Stomach (tissue), 19 donors: Measurements from ENCODE around the gene SPNS1. TPM values are rescaled to one million over a fixed set of nuclear protein-coding genes. Genes with fewer than 3 reads are reported as not detected.
A peak's percentile ranks its signal among the peaks of the same experiment; 100 is the strongest.
"Not testable (repeated sequence)": the region's sequence is repeated elsewhere in the genome, so short reads cannot be mapped to it uniquely, and the experiment has no call there.

Experiments used
- DNase-seq, 2 donors: peaks; one replicate each; pipeline versions ENCODE4 v3.0.0 to v3.0.0-alpha.2; 2013 to 2019
- H3K27ac ChIP-seq, 5 donors: fragments of 200-600 bp in 4 of 5; sonication (generic) in 4 of 5; one replicate each; pipeline ENCODE4 v1.5.1; 2013 to 2019; ENCODE audit warnings: mild to moderate bottlenecking in 1 of 5, moderate library complexity in 1 of 5
- H3K27me3 ChIP-seq, 3 donors: fragments of 200-600 bp; sonication (generic); one replicate each; pipeline ENCODE4 v1.5.1; 2017 to 2019; ENCODE audit warnings: mixed run types in 1 of 3
- H3K36me3 ChIP-seq, 4 donors: fragments of 200-600 bp; sonication (generic); 1 replicate in 3 of 4; 2 replicates in 1 of 4; pipeline ENCODE4 v1.5.1; 2016 to 2019
- H3K4me1 ChIP-seq, 4 donors: fragments of 200-600 bp; sonication (generic); one replicate each; pipeline ENCODE4 v1.5.1; 2016 to 2019
- H3K4me3 ChIP-seq, 4 donors: fragments of 200-600 bp; sonication (generic) in 3 of 4; one replicate each; pipeline ENCODE4 v1.5.1; 2016 to 2019; ENCODE audit warnings: mild to moderate bottlenecking in 1 of 4
- H3K9me3 ChIP-seq, 4 donors: fragments of 200-600 bp; sonication (generic); one replicate each; pipeline ENCODE4 v1.5.1; 2016 to 2019
- EP300 ChIP-seq: sonication (generic); formaldehyde crosslinking; IDR thresholded peaks from one replicate; pipeline ENCODE4 v1.6.1; 2017; ENCODE audit warnings: antibody characterized with exemption
- POLR2A ChIP-seq, 4 donors: fragments of 450-650 bp; IDR thresholded peaks; one replicate each; pipeline ENCODE4 v1.6.1; 2016; ENCODE audit warnings: antibody characterized with exemption in 4 of 4, control low read depth in 2 of 4, mild to moderate bottlenecking in 1 of 4, moderate library complexity in 1 of 4
- POLR2AphosphoS5 ChIP-seq, 3 donors: sonication (generic); formaldehyde crosslinking; IDR thresholded peaks; one replicate each; pipeline ENCODE4 v1.6.1; 2016; ENCODE audit warnings: antibody characterized with exemption in 3 of 3
- WGBS, 5 donors: extraction: QIAGEN DNeasy Blood & Tissue Kit in 3 of 5; methylation state at CpG; one replicate each; pipeline versions ENCODE4 v1.1.5 to v1.1.7; 2013 to 2018; 5-methylcytosine and 5-hydroxymethylcytosine counted together
- intact Hi-C: fragments of 100-400 bp; cut with DNase I; formaldehyde crosslinking; loops from one replicate; pipeline ENCODE4 v1.15.1; 2023; ENCODE audit warnings: low total_unique reads
- long read RNA-seq, 10 donors: transcript quantifications; one replicate each; lab custom pipeline, GENCODE V29; 2026
- polyA plus RNA-seq, 3 donors: library from polyadenylated mRNA; stranded (reverse); fragments of 200-250 nt; gene quantifications; one replicate each; pipeline ENCODE4 v1.2.3, GENCODE V29; 2013
- total RNA-seq, 5 donors: library from RNA; depleted of rRNA; stranded (reverse); fragments of >200 nt; gene quantifications; one replicate each; pipeline versions ENCODE4 v1.1.0 to v1.2.3, GENCODE V29; 2014 to 2016
- TF ChIP-seq, protein P1 (sequence below), 7 experiments: fragments of 450-650 bp in 4 of 7; fragments of 200-600 bp in 3 of 7; sonication (generic) in 3 of 7; IDR thresholded peaks; one replicate each; pipeline ENCODE4 v1.5.1; 2016 to 2019; ENCODE audit warnings: antibody characterized with exemption in 7 of 7, control low read depth in 2 of 7, mild to moderate bottlenecking in 1 of 7
- donor health status: healthy with polysubstance abuse.
- donor health status: Bipolar disorder and iron deficiency.
- donor health status: healthy.

Gene SPNS1, protein sequence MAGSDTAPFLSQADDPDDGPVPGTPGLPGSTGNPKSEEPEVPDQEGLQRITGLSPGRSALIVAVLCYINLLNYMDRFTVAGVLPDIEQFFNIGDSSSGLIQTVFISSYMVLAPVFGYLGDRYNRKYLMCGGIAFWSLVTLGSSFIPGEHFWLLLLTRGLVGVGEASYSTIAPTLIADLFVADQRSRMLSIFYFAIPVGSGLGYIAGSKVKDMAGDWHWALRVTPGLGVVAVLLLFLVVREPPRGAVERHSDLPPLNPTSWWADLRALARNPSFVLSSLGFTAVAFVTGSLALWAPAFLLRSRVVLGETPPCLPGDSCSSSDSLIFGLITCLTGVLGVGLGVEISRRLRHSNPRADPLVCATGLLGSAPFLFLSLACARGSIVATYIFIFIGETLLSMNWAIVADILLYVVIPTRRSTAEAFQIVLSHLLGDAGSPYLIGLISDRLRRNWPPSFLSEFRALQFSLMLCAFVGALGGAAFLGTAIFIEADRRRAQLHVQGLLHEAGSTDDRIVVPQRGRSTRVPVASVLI
- total RNA-seq (10 to 100 TPM in 4 of 5 donors, 1 to 10 TPM in 1; 6.1 to 24.2 (median 15.6) TPM), polyA plus RNA-seq (10 to 100 TPM; 26.7 to 48.3 (median 31.6) TPM)
- long read RNA-seq, donor 1, partial matches to known transcripts, result 16 of 17 reads
- long read RNA-seq, donor 1, other reads (novel, unspliced or antisense), result 0 of 17 reads
- long read RNA-seq, donor 2, partial matches to known transcripts, result 8 of 16 reads
- long read RNA-seq, donor 2, other reads (novel, unspliced or antisense), result 0 of 16 reads
- long read RNA-seq, donor 3, partial matches to known transcripts, result 0 of 2 reads
- long read RNA-seq, donor 3, other reads (novel, unspliced or antisense), result 0 of 2 reads
- long read RNA-seq, donor 4, result 0 reads
- long read RNA-seq, donor 5, partial matches to known transcripts, result 0 of 4 reads
- long read RNA-seq, donor 5, other reads (novel, unspliced or antisense), result 0 of 4 reads
- long read RNA-seq, donor 6, transcript SPNS1-201 (12 exons, 2,208 nt), result major isoform, 9 of 57 reads
- long read RNA-seq, donor 6, partial matches to known transcripts, result 41 of 57 reads
- long read RNA-seq, donor 6, other reads (novel, unspliced or antisense), result 0 of 57 reads
- long read RNA-seq, donor 7, transcript SPNS1-201 (12 exons, 2,208 nt), result major isoform, 5 of 13 reads
- long read RNA-seq, donor 7, partial matches to known transcripts, result 5 of 13 reads
- long read RNA-seq, donor 7, other reads (novel, unspliced or antisense), result 0 of 13 reads
- long read RNA-seq, donor 8, partial matches to known transcripts, result 7 of 15 reads
- long read RNA-seq, donor 8, other reads (novel, unspliced or antisense), result 0 of 15 reads
- long read RNA-seq, donor 9, partial matches to known transcripts, result 8 of 9 reads
- long read RNA-seq, donor 9, other reads (novel, unspliced or antisense), result 0 of 9 reads
- long read RNA-seq, donor 10, partial matches to known transcripts, result 0 of 3 reads
- long read RNA-seq, donor 10, other reads (novel, unspliced or antisense), result 0 of 3 reads

DNA sequence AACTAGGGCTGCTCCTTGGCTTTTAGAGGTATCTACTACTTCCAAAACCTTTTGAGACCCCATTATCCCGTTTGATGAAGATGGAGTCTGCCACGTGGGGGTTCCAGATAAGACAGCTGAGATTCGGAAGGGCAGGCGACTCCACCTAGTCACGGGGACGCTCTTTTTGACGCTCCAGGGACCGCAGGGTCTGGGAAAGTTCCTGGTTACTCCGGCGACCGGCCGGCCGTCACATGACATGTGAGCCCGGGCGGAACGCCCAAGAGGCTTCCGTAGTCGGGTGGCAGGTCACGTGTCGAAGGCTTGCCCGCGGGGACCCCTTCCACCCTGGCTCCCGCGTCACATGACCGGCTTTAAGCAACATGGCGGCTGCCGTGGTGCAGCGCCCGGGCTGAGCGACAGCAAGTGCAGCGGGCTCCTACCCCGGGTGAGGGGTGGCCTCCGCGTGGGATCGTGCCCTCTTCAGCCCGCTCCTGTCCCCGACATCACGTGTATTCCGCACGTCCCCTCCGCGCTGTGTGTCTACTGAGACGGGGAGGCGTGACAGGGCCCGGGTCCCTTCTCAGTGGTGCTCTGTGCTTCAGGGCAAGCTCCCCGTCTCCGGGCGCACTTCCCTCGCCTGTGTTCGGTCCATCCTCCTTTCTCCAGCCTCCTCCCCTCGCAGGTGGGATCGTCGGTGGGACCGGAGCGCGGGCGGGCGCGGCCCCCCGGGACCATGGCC, at the start of gene SPNS1:
TSS of gene SPNS1 (plus strand) at position 342 of the 721 bp plus-strand sequence. CDS start at position 716, 374 bp downstream.
- peaks cover 3 to 33% (median 27%) of the 10 kb centered on the region in 4 donors for H3K36me3 ChIP-seq
- peak within 1 kb of the TSS; percentile 90 to 99 (median 96) for H3K4me3 ChIP-seq
- intact Hi-C loops, result no loop called here
- 0 to 1% (median 0%) methylated on average over 7 to 60 of the region's 60 CpGs for WGBS, 5 donors
- H3K27me3 ChIP-seq, result no peaks in the 10 kb centered on the region
- H3K9me3 ChIP-seq, result no peaks in the 10 kb centered on the region
- peak within 1 kb of the TSS; percentile 60 to 87 (median 79) for H3K27ac ChIP-seq
- peaks cover 8 to 48% (median 32%) of the 10 kb centered on the region in 4 donors for H3K4me1 ChIP-seq
- peak; percentile 98 to 99 for DNase-seq
- peak; percentile 77 to 98 (median 94) for TF ChIP-seq POLR2AphosphoS5 (IDR thresholded peaks at IDR 0.05)
- TF ChIP-seq EP300, result no peak
- no peak for TF ChIP-seq POLR2A (IDR thresholded peaks at IDR 0.05)
- TF ChIP-seq, protein P1, sequence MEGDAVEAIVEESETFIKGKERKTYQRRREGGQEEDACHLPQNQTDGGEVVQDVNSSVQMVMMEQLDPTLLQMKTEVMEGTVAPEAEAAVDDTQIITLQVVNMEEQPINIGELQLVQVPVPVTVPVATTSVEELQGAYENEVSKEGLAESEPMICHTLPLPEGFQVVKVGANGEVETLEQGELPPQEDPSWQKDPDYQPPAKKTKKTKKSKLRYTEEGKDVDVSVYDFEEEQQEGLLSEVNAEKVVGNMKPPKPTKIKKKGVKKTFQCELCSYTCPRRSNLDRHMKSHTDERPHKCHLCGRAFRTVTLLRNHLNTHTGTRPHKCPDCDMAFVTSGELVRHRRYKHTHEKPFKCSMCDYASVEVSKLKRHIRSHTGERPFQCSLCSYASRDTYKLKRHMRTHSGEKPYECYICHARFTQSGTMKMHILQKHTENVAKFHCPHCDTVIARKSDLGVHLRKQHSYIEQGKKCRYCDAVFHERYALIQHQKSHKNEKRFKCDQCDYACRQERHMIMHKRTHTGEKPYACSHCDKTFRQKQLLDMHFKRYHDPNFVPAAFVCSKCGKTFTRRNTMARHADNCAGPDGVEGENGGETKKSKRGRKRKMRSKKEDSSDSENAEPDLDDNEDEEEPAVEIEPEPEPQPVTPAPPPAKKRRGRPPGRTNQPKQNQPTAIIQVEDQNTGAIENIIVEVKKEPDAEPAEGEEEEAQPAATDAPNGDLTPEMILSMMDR (IDR thresholded peaks at IDR 0.05), result peak in 1 of 7 experiments; percentile 17

DNA sequence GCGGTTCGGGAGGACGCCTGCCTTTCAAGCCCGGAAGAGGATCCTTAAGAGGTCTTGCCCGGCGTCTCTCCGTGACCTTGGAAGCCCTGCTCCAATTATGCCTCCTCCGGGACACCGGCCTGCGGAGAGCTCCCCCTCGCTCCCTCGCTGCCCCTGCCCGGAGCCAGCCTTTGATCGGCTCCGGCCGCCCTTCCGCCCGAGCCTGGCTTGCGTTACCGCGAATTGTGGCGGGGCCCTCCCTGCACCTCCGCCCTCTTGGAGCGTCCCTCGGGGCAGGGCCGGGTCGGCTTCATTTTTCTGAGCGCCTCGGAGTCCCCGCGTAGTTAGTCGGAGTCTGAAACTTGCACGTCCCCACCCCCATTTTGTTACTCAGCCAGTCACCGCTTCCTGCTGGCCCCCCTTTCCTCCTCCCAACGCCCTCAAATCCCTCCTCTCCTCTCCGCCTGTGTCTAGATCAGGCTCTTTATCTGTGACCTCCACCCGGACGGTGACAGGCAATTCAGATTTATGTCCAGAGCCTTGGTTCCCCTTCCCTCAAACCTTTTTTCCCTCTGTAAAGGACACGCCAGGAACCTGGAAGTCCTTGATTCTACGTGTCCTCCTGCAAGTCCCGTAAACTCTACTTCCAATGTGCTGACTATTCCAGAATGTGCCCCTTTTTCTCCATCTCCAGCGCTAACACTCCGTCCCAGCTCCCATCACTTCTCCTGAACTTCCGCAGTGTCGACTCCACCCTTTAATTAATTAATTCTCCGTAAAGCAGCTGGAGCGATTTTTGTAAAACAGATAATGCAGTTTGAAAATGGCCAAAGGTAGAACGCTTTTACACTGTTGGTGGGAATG, 49.0 kb upstream of the SPNS1 start:
- Histone ChIP-seq H3K27me3 (no peaks in the 10 kb centered on the region), H3K4me3 (peak overlapping the region; percentile 64 to 96 (median 66)), H3K9me3 (no peaks in the 10 kb centered on the region), H3K36me3 (peaks cover 0 to 8% (median 6%) of the 10 kb centered on the region in 4 donors), H3K4me1 (peaks cover 4 to 31% (median 24%) of the 10 kb centered on the region in 4 donors), H3K27ac (peak overlapping the region; percentile 92 to 100 (median 98))
- WGBS, 5 donors, result 0 to 2% (median 1%) methylated on average over 40 to 48 of the region's 48 CpGs
- DNase-seq, result peak; percentile 62 to 94
- TF ChIP-seq, protein P1 (IDR thresholded peaks at IDR 0.05), result no peak
- peak in 1 of 3 donors; percentile 6 for TF ChIP-seq POLR2AphosphoS5 (IDR thresholded peaks at IDR 0.05)
- intact Hi-C loops, result no loop called here

DNA sequence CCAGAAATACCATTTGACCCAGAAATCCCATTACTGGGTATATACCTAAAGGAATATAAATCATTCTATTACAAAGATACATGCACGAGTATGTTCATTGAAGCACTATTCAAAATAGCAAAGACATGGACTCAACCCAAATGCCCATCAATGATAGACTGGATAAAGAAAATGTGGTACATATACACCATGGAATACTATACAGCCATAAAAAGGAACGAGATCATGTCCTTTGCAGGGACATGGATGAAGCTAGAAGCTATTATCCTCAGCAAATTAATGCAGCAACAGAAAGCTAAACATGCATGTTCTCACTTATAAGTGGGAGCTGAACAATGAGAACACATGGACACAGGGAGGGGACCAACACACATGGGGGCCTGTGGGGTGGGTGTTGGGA, 48.3 kb upstream of the SPNS1 start:
- H3K36me3 ChIP-seq, H3K27me3 ChIP-seq, DNase-seq, H3K9me3 ChIP-seq, intact Hi-C loops: not testable (repeated sequence)
- WGBS, 5 donors, result 69 to 73% (median 72%) methylated on average over 2 of the region's 2 CpGs
- Histone ChIP-seq H3K4me1 (peaks cover 4 to 31% (median 24%) of the 10 kb centered on the region in 4 donors), H3K4me3 (peak overlapping the region in 3 of 4 donors; percentile 64 to 96 (median 66)), H3K27ac (peak overlapping the region in 4 of 5 donors; percentile 92 to 99 (median 98))
